Measurements from ENCODE around the gene SAP25. TPM values are rescaled to one million over a fixed set of nuclear protein-coding genes. Genes with fewer than 3 reads are reported as not detected.

The SAP25 gene
- total and polyA plus RNA-seq, 2 of the 8 experiments (the other 6 are each of a cell fraction or from before 2014, with no cell fraction given) = 3.6 to 5.8 TPM

DNA sequence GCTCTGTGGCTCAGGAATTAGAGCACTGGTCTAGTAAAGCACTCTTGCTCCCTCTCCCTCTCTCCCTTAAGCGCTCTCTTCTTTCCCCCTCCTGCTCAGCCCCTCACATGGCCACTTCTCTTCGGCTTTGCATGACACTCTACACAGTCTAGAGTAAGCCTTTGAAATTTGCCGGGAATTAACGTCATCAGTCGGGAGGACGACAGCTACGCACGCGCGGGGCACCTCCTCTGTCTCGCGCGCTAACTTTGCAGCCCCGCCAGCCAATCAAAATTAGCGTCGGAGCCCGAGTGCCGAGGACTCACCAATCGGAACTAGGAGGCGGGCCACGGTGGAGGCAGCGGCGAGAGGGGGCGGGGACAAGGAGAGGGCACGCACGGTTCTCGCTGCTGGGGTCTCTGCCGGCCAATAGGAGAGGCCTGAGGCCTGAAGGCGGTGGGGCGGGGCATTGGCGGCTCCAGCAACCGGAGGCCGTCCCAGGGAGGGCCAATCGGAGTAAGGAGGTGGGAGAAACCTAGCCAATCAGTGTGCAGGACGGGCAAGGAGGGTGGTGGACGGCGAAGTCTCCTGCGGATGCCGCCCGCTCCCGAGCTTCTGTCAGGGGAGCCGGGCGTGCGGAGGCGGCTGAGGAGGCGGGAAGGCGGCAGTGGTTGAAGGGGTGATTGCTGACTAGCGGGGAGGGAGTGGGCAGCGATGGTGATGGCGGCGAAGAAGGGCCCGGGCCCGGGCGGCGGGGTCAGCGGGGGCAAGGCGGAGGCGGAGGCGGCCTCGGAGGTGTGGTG is 34.9 kb downstream of the SAP25 start, which contains the start of gene AGFG2 (continued):
- TF ChIP-seq, protein P1, sequence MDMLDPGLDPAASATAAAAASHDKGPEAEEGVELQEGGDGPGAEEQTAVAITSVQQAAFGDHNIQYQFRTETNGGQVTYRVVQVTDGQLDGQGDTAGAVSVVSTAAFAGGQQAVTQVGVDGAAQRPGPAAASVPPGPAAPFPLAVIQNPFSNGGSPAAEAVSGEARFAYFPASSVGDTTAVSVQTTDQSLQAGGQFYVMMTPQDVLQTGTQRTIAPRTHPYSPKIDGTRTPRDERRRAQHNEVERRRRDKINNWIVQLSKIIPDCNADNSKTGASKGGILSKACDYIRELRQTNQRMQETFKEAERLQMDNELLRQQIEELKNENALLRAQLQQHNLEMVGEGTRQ (IDR thresholded peaks at IDR 0.05; ENCODE audit: low read length) = no peak
- peak; percentile 75 for TF ChIP-seq TAF7 (optimal IDR thresholded peaks at IDR 0.05; ENCODE audit: borderline replicate concordance, low read depth, low read length)
- TF ChIP-seq YY1 (IDR thresholded peaks at IDR 0.05; ENCODE audit: low read depth, low read length) = no peak
- TF ChIP-seq EP300 (IDR thresholded peaks at IDR 0.05; ENCODE audit: borderline replicate concordance in 1 of 2, low read depth in 2 of 2, low read length in 2 of 2) = no peak
- peak; percentile 73 for TF ChIP-seq TBP (IDR thresholded peaks at IDR 0.05; ENCODE audit: low read depth, low read length)
- peak; percentile 82 for TF ChIP-seq TAF1 (IDR thresholded peaks at IDR 0.05; ENCODE audit: low read depth, low read length)
- 0 out of 2 replicates have a peak, but pooled peaks have one; percentile 59 for TF ChIP-seq POLR2AphosphoS5 (IDR thresholded peaks at IDR 0.05; ENCODE audit: low read depth, low read length)
- TF ChIP-seq KDM1A (IDR thresholded peaks at IDR 0.05; ENCODE audit: borderline replicate concordance, low read length) = no peak
- TF ChIP-seq PHF8 (conservative IDR thresholded peaks at IDR 0.05; ENCODE audit: low read depth, low read length) = peak; percentile 51; the same call in 1 of the 2 replicates
- TF ChIP-seq SUZ12 (IDR thresholded peaks at IDR 0.05; ENCODE audit: low read length) = no peak
